Subcutaneous adipose tissue (tissue), 4 donors: ENCODE results near the gene KDM4B. TPM values are rescaled to one million over a fixed set of nuclear protein-coding genes. Genes with fewer than 3 reads are reported as not detected.

Source experiments
- CTCF ChIP-seq: fragments of 450-650 bp; IDR thresholded peaks from one replicate; pipeline ENCODE4 v1.5.1; 2016; ENCODE audit warnings: low read depth, mild to moderate bottlenecking, control low read depth, antibody characterized with exemption, moderate library complexity
- total RNA-seq, 4 donors: library from RNA; depleted of rRNA; stranded (reverse); fragments of >200 nt; gene quantifications; one replicate each; pipeline ENCODE4 v1.1.0, GENCODE V29; 2016

The KDM4B gene
- total RNA-seq, 4 donors from 2014 or later, result 19.4 to 56.1 (median 28.5) TPM

GRCh38 chr19:5149932-5150901 lies 181.3 kb downstream of the KDM4B start:
- no peak for TF ChIP-seq CTCF

- TF ChIP-seq CTCF, result no peak
Observed at GRCh38 chr19:5150902-5151741, 182.2 kb downstream of the KDM4B start.

GRCh38 chr19:5152013-5152763 lies 183.3 kb downstream of the KDM4B start:
- TF ChIP-seq CTCF, result no peak

GRCh38 chr19:5152767-5153532 lies 184.0 kb downstream of the KDM4B start:
- TF ChIP-seq CTCF, result no peak

- no peak for TF ChIP-seq CTCF
Observed at GRCh38 chr19:5153601-5154128, 184.8 kb downstream of the KDM4B start.

- no peak for TF ChIP-seq CTCF
Observed at GRCh38 chr19:5154129-5154798, 185.4 kb downstream of the KDM4B start.
